GM06990 (cell line): ENCODE measurements around the gene HOXA13.
A peak's percentile ranks its signal among the peaks of the same experiment; 100 is the strongest.

Experiments
- DNase-seq: peaks from one replicate; pipeline ENCODE4 v3.0.0-alpha.2; 2011; ENCODE audit not compliant: insufficient read length; ENCODE audit errors: extremely low read depth
- H3K27me3 ChIP-seq: replicated peaks from 2 replicates; pipeline ENCODE4 v1.6.0; 2011; ENCODE audit warnings: low read length; ENCODE audit not compliant: control insufficient read depth, insufficient read depth
- H3K36me3 ChIP-seq: 2 replicates; pipeline ENCODE4 v1.5.1; 2011; ENCODE audit warnings: low read length; ENCODE audit not compliant: control insufficient read depth, insufficient read depth
- H3K4me3 ChIP-seq: replicated peaks from 2 replicates; pipeline ENCODE4 v1.5.1; 2011; ENCODE audit warnings: low read depth, mild to moderate bottlenecking, control low read depth, low read length
- TF ChIP-seq, protein P1 (sequence below): IDR thresholded peaks from 2 replicates; pipeline ENCODE4 v1.5.1; 2011; ENCODE audit warnings: low read length, control low read depth, mild to moderate bottlenecking, inconsistent platforms; ENCODE audit not compliant: insufficient read depth, poor library complexity, severe bottlenecking

The HOXA13 gene

DNA sequence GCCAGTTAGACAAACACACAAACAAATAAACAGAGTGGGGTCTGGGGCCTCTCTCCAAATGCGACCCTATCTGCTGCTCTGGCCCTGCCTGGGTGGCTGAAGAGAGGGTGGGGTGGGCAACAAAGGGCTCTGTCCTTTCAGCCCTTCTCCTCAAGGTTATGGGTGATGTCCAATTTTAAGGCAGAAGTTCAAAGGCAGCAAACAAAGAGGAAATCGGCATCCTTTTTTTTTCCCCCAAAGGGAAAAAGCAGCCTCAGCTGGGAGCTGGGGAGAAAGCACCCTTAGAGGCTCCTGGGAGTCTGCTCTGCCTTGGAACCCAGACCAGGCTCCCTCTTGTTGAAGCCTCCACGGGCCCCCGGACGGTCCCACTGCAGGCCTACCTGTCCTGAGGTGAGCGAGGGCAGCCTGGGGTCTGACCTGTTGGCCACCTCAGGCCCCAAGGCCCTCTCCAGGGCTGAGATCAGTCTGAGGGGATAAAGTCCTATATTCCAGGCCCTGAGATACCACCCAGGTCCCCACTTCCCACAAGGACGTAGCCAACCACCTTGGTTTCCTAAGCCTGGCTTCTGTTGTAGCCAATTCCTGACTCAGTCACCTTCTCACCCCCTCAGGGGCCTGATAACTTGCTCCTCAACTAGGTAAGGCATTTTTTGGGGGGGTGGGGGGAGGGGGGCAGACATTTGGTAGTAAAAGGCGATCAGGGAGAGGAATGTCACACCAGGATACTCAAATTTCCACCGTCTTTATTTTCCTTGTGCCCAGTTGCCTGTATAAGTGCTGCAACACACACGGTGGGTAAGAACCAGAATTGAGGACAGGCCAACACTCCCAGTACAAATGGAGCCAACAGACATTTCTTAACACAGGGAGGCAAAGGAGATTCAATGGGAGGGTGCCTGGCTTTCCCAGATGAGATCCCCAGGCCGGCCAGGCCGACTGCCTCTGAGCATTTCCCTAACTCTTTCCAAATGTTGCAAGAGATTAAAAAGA lies 19.2 kb downstream of the HOXA13 start:
- TF ChIP-seq, protein P1, sequence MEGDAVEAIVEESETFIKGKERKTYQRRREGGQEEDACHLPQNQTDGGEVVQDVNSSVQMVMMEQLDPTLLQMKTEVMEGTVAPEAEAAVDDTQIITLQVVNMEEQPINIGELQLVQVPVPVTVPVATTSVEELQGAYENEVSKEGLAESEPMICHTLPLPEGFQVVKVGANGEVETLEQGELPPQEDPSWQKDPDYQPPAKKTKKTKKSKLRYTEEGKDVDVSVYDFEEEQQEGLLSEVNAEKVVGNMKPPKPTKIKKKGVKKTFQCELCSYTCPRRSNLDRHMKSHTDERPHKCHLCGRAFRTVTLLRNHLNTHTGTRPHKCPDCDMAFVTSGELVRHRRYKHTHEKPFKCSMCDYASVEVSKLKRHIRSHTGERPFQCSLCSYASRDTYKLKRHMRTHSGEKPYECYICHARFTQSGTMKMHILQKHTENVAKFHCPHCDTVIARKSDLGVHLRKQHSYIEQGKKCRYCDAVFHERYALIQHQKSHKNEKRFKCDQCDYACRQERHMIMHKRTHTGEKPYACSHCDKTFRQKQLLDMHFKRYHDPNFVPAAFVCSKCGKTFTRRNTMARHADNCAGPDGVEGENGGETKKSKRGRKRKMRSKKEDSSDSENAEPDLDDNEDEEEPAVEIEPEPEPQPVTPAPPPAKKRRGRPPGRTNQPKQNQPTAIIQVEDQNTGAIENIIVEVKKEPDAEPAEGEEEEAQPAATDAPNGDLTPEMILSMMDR = no peak
- Histone ChIP-seq H3K4me3 (no peak overlapping the region), H3K27me3 (peaks cover 3% of the 10 kb centered on the region)

DNA sequence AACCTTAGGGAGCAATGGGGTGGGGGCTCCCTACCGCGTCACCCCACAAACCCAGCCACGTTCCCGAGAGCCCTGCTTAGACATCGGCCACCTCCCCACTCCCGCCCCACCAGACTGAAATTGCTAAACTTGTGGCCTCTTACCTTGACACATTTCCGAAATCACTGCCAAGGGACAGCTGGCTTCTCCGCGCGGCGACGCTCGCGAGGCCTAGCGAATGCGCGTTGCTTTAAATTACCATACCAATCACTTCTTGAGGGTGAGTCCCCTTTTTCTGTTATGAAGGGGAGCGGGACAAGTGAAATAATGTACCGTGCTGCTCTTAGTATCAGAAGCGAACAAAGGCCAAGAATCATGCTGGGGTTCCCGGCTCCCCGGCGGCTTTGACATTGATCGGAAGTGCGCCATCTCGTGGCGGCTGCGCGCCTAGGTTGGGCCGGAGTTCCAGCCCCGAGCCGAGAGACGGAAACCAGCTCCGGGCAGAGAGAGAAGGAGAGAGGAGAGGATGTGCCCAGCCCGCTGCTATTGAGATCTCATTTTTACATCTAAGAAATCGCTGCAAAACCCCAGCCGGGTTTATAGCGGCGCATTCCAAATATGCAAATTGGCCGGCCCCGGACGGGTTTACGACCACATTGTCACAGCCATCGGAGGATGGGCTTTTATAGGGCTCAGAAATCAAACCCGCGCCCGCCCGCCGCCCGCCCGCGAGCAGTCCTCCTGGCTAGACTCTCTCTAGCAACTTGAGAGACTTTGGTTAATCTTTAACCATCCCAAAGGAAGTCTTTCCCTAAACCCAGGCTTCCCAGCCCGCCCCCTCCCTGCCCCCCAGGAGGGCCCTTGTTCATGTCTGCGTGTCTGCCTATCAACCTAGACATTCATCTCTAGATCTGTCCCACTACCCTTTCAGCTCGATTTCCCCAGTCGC lies 20.1 kb downstream of the HOXA13 start:
- no peak for DNase-seq
- peaks cover 5% of the 10 kb centered on the region; the same call in 1 of the 2 replicates for H3K27me3 ChIP-seq
- no peak overlapping the region for H3K4me3 ChIP-seq

More for the DNA sequence above, 19.2 kb downstream of the HOXA13 start:
- H3K36me3 ChIP-seq = no peaks in the 10 kb centered on the region
- no peak for DNase-seq

DNA sequence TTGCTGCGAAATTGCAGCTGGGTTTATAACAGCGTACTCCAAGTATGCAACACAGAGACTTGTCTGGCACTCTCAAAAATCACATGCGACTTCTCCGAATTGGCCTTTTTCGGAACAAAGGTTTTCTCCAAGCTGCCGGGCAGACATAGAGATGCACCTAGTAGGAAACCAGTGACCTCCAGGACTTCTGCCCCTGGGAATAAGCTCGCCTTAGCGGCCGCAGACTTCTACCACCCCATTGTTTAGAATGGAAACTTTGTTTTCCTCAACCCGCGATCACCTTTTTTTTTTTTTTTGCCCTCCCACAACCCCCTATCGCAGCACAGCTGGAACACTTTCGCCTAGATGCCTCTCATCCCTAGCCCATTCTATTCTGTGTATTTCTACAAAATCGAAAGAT lies 20.9 kb downstream of the HOXA13 start:
- Histone ChIP-seq H3K4me3 (no peak overlapping the region), H3K27me3 (peaks cover 7% of the 10 kb centered on the region; the same call in 1 of the 2 replicates), H3K36me3 (no peaks in the 10 kb centered on the region)
- no peak for DNase-seq
- TF ChIP-seq, protein P1 = no peak

More for the DNA sequence above, 20.1 kb downstream of the HOXA13 start:
- TF ChIP-seq, protein P1 = peak; percentile 86
- no peaks in the 10 kb centered on the region for H3K36me3 ChIP-seq

DNA sequence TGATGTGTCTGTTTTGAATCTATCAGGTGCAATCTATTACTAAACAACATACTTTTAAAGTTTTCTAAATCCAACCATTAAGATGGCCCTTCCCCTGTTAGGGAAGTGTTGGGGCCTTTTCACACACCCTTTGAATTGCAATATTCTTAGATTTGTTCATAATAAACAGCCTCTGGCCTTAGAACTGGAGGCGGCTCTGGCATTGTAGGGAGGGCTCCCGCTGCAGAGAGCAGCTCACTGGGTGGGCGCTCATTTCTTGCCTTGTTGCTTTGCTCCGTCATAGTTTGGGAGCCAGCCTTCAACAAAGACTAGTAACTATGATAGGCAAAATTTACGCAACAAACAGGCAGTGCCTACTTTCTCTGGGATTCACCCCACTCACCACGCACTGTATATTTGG lies 21.5 kb downstream of the HOXA13 start:
- DNase-seq = no peak
- TF ChIP-seq, protein P1 = no peak
- Histone ChIP-seq H3K4me3 (no peak overlapping the region), H3K27me3 (peaks cover 7% of the 10 kb centered on the region; the same call in 1 of the 2 replicates), H3K36me3 (no peaks in the 10 kb centered on the region)

DNA sequence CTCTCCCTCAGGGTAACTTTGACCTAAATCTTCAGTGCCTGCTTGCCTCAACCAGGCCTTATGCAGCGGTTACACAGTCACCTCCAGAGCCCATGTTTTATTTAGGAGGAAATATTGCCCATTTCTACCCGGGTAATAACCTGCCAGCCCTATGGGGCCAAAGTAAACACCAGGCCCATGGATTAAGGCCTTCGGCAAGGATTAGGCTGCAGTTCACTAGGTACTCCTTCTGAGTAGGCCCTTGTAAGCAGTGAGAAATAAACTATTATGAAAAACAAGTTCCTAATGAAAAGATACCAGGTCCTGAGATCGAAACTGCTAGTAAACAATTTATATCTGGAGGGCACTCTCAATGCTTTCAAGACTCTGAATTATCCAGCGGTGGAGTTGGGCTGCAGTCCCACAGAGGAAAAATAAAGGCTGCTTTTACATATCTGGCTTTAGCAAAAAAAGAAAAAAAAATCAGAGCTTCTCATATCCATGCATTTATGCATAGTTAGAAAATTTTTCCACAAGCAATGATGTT lies 22.0 kb downstream of the HOXA13 start:
- H3K27me3 ChIP-seq = peaks cover 6% of the 10 kb centered on the region; the same call in 1 of the 2 replicates
- H3K4me3 ChIP-seq = no peak overlapping the region
- TF ChIP-seq, protein P1 = no peak
- no peak for DNase-seq
- no peaks in the 10 kb centered on the region for H3K36me3 ChIP-seq
